Fibroblast of mammary gland (primary cell): ENCODE data around the gene RBM42.

Experiments
- DNase-seq: peaks from one replicate; pipeline ENCODE4 v3.0.0-alpha.2; 2010; ENCODE audit warnings: low read depth
- H3K4me3 ChIP-seq: 2 replicates; pipeline ENCODE4 v1.5.1; 2011; ENCODE audit warnings: low read depth, mild to moderate bottlenecking, low read length, moderate library complexity; ENCODE audit not compliant: control insufficient read depth
- TF ChIP-seq, protein P1 (sequence below): conservative IDR thresholded peaks from 2 replicates; pipeline ENCODE4 v1.5.1; 2011; ENCODE audit warnings: low read depth, low read length, inconsistent platforms; ENCODE audit not compliant: control insufficient read depth, insufficient read depth

Gene RBM42

DNA sequence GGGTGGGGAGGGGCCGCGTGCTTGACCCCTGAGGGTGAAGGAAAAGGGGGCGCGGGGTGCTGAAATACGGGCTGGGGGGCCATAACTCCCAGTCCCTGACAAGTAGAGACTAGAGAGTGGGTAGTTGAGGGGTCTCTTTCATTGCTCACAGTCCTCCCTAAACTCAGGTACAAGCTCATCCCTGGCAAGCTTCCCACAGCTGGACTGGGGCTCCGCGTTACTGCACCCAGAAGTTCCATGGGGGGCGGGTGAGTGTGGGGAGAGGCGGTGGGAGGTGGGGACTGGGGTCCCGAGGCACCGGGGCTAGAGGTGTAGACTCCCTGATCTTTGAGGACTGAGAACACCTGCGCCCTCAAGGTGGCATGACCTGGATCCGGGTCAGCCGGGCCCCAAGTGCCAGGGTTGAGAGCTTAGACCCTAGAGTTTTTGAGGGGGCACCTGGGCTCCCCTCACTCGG is 14.0 kb downstream of the RBM42 start:
- H3K4me3 ChIP-seq = peak overlapping the region; percentile 55
- TF ChIP-seq, protein P1, sequence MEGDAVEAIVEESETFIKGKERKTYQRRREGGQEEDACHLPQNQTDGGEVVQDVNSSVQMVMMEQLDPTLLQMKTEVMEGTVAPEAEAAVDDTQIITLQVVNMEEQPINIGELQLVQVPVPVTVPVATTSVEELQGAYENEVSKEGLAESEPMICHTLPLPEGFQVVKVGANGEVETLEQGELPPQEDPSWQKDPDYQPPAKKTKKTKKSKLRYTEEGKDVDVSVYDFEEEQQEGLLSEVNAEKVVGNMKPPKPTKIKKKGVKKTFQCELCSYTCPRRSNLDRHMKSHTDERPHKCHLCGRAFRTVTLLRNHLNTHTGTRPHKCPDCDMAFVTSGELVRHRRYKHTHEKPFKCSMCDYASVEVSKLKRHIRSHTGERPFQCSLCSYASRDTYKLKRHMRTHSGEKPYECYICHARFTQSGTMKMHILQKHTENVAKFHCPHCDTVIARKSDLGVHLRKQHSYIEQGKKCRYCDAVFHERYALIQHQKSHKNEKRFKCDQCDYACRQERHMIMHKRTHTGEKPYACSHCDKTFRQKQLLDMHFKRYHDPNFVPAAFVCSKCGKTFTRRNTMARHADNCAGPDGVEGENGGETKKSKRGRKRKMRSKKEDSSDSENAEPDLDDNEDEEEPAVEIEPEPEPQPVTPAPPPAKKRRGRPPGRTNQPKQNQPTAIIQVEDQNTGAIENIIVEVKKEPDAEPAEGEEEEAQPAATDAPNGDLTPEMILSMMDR = no peak
- DNase-seq = no peak

DNA sequence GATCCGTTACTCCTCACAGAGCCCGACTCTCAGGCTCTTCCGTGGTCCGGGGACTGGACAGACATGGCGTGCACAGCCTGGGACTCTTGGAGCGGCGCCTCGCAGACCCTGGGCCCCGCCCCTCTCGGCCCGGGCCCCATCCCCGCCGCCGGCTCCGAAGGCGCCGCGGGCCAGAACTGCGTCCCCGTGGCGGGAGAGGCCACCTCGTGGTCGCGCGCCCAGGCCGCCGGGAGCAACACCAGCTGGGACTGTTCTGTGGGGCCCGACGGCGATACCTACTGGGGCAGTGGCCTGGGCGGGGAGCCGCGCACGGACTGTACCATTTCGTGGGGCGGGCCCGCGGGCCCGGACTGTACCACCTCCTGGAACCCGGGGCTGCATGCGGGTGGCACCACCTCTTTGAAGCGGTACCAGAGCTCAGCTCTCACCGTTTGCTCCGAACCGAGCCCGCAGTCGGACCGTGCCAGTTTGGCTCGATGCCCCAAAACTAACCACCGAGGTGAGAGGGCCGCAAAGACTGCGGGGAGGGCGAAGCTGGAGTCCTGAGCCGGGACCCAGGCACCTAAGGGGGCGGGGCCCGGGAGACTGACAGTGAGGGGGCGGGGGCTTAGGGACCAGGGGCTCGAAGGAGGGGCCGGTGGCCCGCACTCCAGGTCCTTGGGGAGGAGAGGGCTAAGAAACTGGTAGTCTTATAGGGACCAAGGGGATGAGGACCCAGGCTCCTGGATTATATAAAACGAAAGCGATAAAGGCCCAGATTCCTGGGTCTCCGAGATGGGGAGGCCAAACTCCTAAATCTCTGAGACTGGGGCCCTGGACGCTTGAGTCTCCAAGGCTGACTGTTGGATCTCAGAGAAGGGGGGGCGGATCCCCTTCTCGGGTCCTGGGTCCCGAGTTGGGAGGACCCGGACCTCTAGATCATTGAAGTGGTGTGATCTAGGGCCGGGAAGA is 14.7 kb downstream of the RBM42 start:
- peak overlapping the region; percentile 55 for H3K4me3 ChIP-seq
- DNase-seq = peak; percentile 62
- TF ChIP-seq, protein P1 = no peak

DNA sequence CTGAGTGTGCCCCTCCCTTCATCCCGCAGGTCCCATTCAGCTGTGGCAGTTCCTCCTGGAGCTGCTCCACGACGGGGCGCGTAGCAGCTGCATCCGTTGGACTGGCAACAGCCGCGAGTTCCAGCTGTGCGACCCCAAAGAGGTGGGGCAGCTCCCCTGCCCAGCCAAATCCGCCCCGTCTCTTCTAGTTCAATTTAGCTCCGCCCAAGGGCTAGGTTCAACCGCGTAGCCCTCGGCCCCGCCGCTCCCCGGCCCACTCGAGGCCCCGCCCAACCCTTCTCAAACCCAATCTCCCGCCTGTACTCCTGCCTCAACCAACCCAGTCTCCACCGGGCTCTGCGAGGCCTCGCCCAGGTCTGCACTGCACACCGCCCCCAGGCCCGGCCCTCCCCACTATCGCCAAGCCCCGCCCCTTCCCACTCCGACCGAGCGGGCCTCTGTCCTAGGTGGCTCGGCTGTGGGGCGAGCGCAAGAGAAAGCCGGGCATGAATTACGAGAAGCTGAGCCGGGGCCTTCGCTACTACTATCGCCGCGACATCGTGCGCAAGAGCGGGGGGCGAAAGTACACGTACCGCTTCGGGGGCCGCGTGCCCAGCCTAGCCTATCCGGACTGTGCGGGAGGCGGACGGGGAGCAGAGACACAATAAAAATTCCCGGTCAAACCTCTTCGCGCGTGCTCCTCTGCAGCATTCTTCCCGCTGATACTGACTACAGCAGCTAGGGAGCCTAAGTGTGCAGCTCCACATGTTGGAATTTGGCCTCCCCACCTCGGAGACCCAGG is 15.6 kb downstream of the RBM42 start:
- TF ChIP-seq, protein P1 = no peak
- DNase-seq = peak; percentile 90
- H3K4me3 ChIP-seq = peak overlapping the region; percentile 55

DNA sequence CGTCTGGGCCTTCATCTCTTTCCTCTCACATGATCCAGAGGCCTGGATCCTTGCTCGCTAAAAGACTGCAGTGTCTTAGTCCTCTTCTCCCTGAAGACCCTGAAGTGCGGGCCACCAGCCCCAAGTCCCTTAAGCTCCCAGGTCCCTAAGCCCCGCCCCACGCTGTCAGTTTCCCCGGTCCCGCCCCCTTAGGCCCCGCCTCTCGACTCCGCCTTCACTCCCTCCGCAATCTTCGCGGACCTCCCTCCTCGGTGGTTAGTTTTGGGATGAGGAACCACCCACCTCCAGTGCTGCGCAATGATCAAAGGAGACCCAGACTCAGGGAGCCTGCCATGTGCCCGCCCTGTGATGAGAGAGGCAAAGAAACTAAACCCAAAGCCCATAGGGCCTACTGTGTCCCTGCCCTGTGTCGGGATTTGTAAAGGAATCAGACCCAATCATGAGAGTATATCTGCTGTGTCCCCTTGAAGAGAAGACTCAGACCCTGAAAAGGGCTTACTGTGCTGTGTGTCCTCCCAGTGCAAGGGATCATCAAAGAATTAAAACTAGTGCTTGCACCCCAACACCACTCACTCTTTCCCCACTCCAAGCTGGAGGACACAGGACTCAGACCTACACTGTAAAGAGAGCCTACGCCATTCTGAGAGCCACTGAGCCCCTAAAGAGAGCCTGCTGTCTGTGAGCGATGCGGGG is 16.3 kb downstream of the RBM42 start:
- DNase-seq = peak; percentile 47
- peak overlapping the region; percentile 55 for H3K4me3 ChIP-seq
- TF ChIP-seq, protein P1 = no peak

DNA sequence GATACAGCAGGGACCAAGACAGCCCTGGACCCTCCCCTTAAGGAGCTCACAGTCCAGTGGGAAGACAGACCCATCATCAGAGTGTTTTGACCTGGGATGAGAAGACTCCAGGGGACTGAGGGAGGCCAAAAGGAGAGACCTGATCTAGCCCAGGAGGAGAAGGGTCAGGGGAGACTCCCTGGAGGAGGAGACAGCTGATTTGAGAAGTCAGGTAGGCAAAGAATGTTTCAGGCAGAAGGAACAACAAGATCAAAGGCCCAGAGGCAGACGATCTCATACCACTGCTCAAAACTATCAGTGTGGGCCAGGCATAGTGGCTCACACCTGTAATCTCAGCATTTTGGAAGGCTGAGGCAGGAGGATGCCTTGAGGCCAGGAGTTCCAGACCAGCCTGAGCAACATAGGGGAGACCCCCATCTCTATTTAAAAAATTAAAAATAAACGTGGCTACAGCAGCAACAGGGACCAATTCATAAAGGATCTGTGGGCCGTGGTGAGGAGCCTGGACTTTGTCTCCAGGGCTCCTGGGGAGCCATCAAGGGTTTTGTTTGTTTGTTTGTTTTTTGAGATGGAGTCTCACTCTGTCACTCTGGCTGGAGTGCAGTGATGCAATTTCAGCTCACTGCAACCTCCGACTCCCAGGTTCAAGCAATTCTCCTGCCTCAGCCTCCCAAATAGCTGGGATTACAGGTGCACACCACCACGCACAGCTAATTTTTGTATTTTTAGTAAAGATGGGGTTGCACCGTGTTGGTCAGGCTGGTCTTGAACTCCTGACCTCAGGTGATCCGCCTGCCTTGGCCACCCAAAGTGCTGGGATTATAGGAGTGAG is 17.1 kb downstream of the RBM42 start:
- TF ChIP-seq, protein P1 = no peak
- no peak for DNase-seq
- no peak overlapping the region for H3K4me3 ChIP-seq
